ENCODE data around the gene DOCK1.

Gene DOCK1

GRCh38 chr10:127356360-127356759, 451.1 kb downstream of the DOCK1 start:
- DNase-seq (ENCODE audit: low read depth), result no peak

- no peak for DNase-seq (ENCODE audit: low read depth)
These were observed 452.0 kb downstream of the DOCK1 start for GRCh38 chr10:127357265-127357664.

GRCh38 chr10:127358337-127358736, 453.1 kb downstream of the DOCK1 start:
- no peak for DNase-seq (ENCODE audit: low read depth)

- DNase-seq (ENCODE audit: low read depth), result no peak
These were observed 458.8 kb downstream of the DOCK1 start for GRCh38 chr10:127364034-127364433.

- DNase-seq (ENCODE audit: low read depth), result no peak
These were observed 462.9 kb downstream of the DOCK1 start for GRCh38 chr10:127368101-127368500.

- no peak for DNase-seq (ENCODE audit: low read depth)
These were observed 463.7 kb downstream of the DOCK1 start for GRCh38 chr10:127368929-127369328.

GRCh38 chr10:127370601-127371000, 465.4 kb downstream of the DOCK1 start:
- DNase-seq (ENCODE audit: low read depth), result no peak

GRCh38 chr10:127372361-127372760, 467.1 kb downstream of the DOCK1 start:
- DNase-seq (ENCODE audit: low read depth), result no peak

- DNase-seq (ENCODE audit: low read depth), result no peak
These were observed 468.9 kb downstream of the DOCK1 start for GRCh38 chr10:127374074-127374680.

- DNase-seq (ENCODE audit: low read depth), result no peak
These were observed 469.7 kb downstream of the DOCK1 start for GRCh38 chr10:127374901-127375300.

- no peak for DNase-seq (ENCODE audit: low read depth)
These were observed 470.2 kb downstream of the DOCK1 start for GRCh38 chr10:127375461-127375860.

GRCh38 chr10:127376071-127376470, 470.8 kb downstream of the DOCK1 start:
- no peak for DNase-seq (ENCODE audit: low read depth)

GRCh38 chr10:127378628-127379027, 473.4 kb downstream of the DOCK1 start:
- no peak for DNase-seq (ENCODE audit: low read depth)

- no peak for DNase-seq (ENCODE audit: low read depth)
These were observed 479.3 kb downstream of the DOCK1 start for GRCh38 chr10:127384532-127384931.

GRCh38 chr10:127385066-127385465, 479.8 kb downstream of the DOCK1 start:
- no peak for DNase-seq (ENCODE audit: low read depth)

GRCh38 chr10:127386606-127387327, 481.5 kb downstream of the DOCK1 start:
- no peak for DNase-seq (ENCODE audit: low read depth)

- no peak for DNase-seq (ENCODE audit: low read depth)
These were observed 486.6 kb downstream of the DOCK1 start for GRCh38 chr10:127391875-127392274.

GRCh38 chr10:127392351-127393235, 487.4 kb downstream of the DOCK1 start:
- no peak for DNase-seq (ENCODE audit: low read depth)

GRCh38 chr10:127398140-127398970, 493.1 kb downstream of the DOCK1 start:
- DNase-seq (ENCODE audit: low read depth), result no peak

GRCh38 chr10:127398971-127399365, 493.7 kb downstream of the DOCK1 start:
- no peak for DNase-seq (ENCODE audit: low read depth)

GRCh38 chr10:127399668-127400067, 494.4 kb downstream of the DOCK1 start:
- no peak for DNase-seq (ENCODE audit: low read depth)

- no peak for DNase-seq (ENCODE audit: low read depth)
These were observed 495.0 kb downstream of the DOCK1 start for GRCh38 chr10:127400216-127400615.
